WTC11 (cell line): Measurements from ENCODE around the gene ACTN1.

ENCODE experiments used
- ELF4 ChIP-seq: sonication (generic); formaldehyde crosslinking; IDR thresholded peaks from 2 replicates; pipeline ENCODE4 v1.8.1; 2022; ENCODE audit warnings: low read depth, mild to moderate bottlenecking, moderate library complexity, missing genetic modification reagents
- FOXJ3 ChIP-seq: sonication (generic); formaldehyde crosslinking; IDR thresholded peaks from 2 replicates; pipeline ENCODE4 v1.9.0; 2021; ENCODE audit warnings: missing genetic modification reagents, mild to moderate bottlenecking, borderline replicate concordance
- IRF2 ChIP-seq: sonication (generic); formaldehyde crosslinking; IDR thresholded peaks from 2 replicates; pipeline ENCODE4 v1.8.0; 2022; ENCODE audit warnings: low read depth, missing genetic modification reagents, borderline replicate concordance
- MXD4 ChIP-seq: fragments of 250-450 bp; sonication (Bioruptor Pico); IDR thresholded peaks from 2 replicates; pipeline ENCODE4 v1.8.0; 2021; ENCODE audit warnings: mild to moderate bottlenecking, moderate library complexity, borderline replicate concordance
- OVOL2 ChIP-seq: fragments of 250-450 bp; sonication (Bioruptor Pico); IDR thresholded peaks from 2 replicates; pipeline ENCODE4 v1.9.0; 2021; ENCODE audit warnings: mild to moderate bottlenecking, borderline replicate concordance
- ZNF671 ChIP-seq: fragments of 250-450 bp; sonication (Bioruptor Pico); IDR thresholded peaks from 2 replicates; pipeline ENCODE4 v1.8.0; 2021; ENCODE audit warnings: mild to moderate bottlenecking
- TF ChIP-seq, protein P1 (sequence below): sonication (generic); formaldehyde crosslinking; IDR thresholded peaks from 2 replicates; pipeline ENCODE4 v1.8.1; 2022; ENCODE audit warnings: missing genetic modification reagents, borderline replicate concordance
- TF ChIP-seq, protein P2 (sequence below): fragments of 200-600 bp; IDR thresholded peaks from 2 replicates; pipeline ENCODE4 v1.8.0; 2022; ENCODE audit warnings: antibody characterized with exemption
- TF ChIP-seq, protein P3 (sequence below): sonication (generic); formaldehyde crosslinking; conservative IDR thresholded peaks from 2 replicates; pipeline ENCODE4 v1.8.1; 2022; ENCODE audit warnings: mild to moderate bottlenecking, missing genetic modification reagents
- TF ChIP-seq, protein P4 (sequence below): sonication (generic); formaldehyde crosslinking; IDR thresholded peaks from 2 replicates; pipeline ENCODE4 v1.8.0; 2022; ENCODE audit warnings: mild to moderate bottlenecking, missing genetic modification reagents
- TF ChIP-seq, protein P5 (sequence below): fragments of 250-450 bp; sonication (Bioruptor Pico); IDR thresholded peaks from 2 replicates; pipeline ENCODE4 v1.9.0; 2021; ENCODE audit warnings: mild to moderate bottlenecking
- TF ChIP-seq, protein P6 (sequence below): sonication (generic); formaldehyde crosslinking; IDR thresholded peaks from 2 replicates; pipeline ENCODE4 v1.8.0; 2022; ENCODE audit warnings: mild to moderate bottlenecking, missing genetic modification reagents

DNA sequence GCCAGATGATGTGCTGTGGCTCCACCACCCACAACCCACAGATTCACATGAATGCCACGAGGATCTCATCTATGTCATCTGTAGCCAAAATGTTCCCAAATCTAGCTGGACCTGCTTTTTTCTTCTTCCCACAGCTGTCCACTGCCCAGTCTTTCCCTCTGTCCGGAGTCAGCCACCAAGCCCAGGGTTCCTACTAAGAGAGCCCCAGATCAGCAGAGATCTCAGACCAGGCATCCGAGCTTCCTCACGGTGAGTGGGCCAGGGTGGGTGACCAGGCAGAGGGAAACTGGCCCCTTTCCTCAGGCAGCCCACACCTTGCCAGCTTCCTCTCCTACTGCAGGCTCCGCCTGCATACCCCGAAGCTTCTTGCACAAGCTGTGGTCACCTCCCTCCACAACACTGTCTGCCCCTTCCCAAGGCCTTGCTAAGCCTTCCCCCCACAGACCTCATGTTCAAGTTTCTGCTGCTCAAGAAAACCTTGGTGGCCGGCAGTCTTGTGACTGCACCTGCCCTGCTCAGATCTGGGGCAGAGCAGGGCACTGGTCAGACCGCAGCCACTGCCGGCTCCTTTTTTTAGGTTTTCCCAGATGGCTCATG is 81.4 kb downstream of the ACTN1 start:
- TF ChIP-seq FOXJ3 (no peak), ELF4 (CRISPR knock-in tag) (no peak), IRF2 (CRISPR knock-in tag) (no peak), ZNF671 (CRISPR knock-in tag) (no peak), OVOL2 (no peak), MXD4 (no peak)
- TF ChIP-seq, protein P1, sequence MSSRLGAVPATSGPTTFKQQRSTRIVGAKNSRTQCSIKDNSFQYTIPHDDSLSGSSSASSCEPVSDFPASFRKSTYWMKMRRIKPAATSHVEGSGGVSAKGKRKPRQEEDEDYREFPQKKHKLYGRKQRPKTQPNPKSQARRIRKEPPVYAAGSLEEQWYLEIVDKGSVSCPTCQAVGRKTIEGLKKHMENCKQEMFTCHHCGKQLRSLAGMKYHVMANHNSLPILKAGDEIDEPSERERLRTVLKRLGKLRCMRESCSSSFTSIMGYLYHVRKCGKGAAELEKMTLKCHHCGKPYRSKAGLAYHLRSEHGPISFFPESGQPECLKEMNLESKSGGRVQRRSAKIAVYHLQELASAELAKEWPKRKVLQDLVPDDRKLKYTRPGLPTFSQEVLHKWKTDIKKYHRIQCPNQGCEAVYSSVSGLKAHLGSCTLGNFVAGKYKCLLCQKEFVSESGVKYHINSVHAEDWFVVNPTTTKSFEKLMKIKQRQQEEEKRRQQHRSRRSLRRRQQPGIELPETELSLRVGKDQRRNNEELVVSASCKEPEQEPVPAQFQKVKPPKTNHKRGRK, result no peak
- TF ChIP-seq, protein P2, sequence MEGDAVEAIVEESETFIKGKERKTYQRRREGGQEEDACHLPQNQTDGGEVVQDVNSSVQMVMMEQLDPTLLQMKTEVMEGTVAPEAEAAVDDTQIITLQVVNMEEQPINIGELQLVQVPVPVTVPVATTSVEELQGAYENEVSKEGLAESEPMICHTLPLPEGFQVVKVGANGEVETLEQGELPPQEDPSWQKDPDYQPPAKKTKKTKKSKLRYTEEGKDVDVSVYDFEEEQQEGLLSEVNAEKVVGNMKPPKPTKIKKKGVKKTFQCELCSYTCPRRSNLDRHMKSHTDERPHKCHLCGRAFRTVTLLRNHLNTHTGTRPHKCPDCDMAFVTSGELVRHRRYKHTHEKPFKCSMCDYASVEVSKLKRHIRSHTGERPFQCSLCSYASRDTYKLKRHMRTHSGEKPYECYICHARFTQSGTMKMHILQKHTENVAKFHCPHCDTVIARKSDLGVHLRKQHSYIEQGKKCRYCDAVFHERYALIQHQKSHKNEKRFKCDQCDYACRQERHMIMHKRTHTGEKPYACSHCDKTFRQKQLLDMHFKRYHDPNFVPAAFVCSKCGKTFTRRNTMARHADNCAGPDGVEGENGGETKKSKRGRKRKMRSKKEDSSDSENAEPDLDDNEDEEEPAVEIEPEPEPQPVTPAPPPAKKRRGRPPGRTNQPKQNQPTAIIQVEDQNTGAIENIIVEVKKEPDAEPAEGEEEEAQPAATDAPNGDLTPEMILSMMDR, result no peak
- TF ChIP-seq, protein P3, sequence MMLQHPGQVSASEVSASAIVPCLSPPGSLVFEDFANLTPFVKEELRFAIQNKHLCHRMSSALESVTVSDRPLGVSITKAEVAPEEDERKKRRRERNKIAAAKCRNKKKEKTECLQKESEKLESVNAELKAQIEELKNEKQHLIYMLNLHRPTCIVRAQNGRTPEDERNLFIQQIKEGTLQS, result no peak
- TF ChIP-seq, protein P4, sequence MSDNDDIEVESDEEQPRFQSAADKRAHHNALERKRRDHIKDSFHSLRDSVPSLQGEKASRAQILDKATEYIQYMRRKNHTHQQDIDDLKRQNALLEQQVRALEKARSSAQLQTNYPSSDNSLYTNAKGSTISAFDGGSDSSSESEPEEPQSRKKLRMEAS (CRISPR knock-in tag), result no peak
- TF ChIP-seq, protein P5, sequence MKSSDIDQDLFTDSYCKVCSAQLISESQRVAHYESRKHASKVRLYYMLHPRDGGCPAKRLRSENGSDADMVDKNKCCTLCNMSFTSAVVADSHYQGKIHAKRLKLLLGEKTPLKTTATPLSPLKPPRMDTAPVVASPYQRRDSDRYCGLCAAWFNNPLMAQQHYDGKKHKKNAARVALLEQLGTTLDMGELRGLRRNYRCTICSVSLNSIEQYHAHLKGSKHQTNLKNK (CRISPR knock-in tag), result no peak
- TF ChIP-seq, protein P6, sequence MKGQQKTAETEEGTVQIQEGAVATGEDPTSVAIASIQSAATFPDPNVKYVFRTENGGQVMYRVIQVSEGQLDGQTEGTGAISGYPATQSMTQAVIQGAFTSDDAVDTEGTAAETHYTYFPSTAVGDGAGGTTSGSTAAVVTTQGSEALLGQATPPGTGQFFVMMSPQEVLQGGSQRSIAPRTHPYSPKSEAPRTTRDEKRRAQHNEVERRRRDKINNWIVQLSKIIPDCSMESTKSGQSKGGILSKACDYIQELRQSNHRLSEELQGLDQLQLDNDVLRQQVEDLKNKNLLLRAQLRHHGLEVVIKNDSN, result no peak
